Fibroblast of lung (primary cell): ENCODE measurements around the gene LRP8. TPM values are rescaled to one million over a fixed set of nuclear protein-coding genes. Genes with fewer than 3 reads are reported as not detected.

Experiments
- DNase-seq, 2 donors: peaks; one replicate each; pipeline versions ENCODE4 v3.0.0 to v3.0.0-alpha.2; 2010; ENCODE audit warnings: low read depth in 2 of 2
- H2AFZ ChIP-seq: 2 replicates; pipeline ENCODE4 v1.5.1; 2012; ENCODE audit warnings: low read length, control low read depth, inconsistent platforms
- H3K27ac ChIP-seq: 2 replicates; pipeline ENCODE4 v1.5.1; 2011; ENCODE audit warnings: low read length, control low read depth; ENCODE audit not compliant: insufficient read depth
- H3K27me3 ChIP-seq: 2 replicates; pipeline ENCODE4 v1.5.1; 2011; ENCODE audit warnings: mild to moderate bottlenecking, low read length; ENCODE audit not compliant: control insufficient read depth, insufficient read depth
- H3K36me3 ChIP-seq: 2 replicates; pipeline ENCODE4 v1.5.1; 2011; ENCODE audit warnings: low read length; ENCODE audit not compliant: control insufficient read depth, insufficient read depth
- H3K4me1 ChIP-seq: 2 replicates; pipeline ENCODE4 v1.5.1; 2011; ENCODE audit warnings: low read length; ENCODE audit not compliant: control insufficient read depth, insufficient read depth; ENCODE audit errors: extremely low read depth
- H3K4me2 ChIP-seq: 2 replicates; pipeline ENCODE4 v1.5.1; 2011; ENCODE audit warnings: low read length, control low read depth; ENCODE audit not compliant: insufficient read depth; ENCODE audit errors: extremely low read depth
- H3K4me3 ChIP-seq, 4 experiments: fragments of 200-600 bp in 1 of 4; sonication (generic) in 1 of 4; replicated peaks in 1 of 4; 2 replicates each; pipeline ENCODE4 v1.5.1; 2011 to 2016; ENCODE audit warnings: low read length in 4 of 4, low read depth in 3 of 4, mild to moderate bottlenecking in 3 of 4, control low read depth in 2 of 4, inconsistent platforms in 1 of 4, mixed read lengths in 1 of 4; ENCODE audit not compliant: insufficient read depth in 1 of 4; ENCODE audit errors: control extremely low read depth in 1 of 4
- H3K79me2 ChIP-seq: 2 replicates; pipeline ENCODE4 v1.5.1; 2012; ENCODE audit warnings: mild to moderate bottlenecking, low read length, inconsistent platforms; ENCODE audit not compliant: control insufficient read depth, insufficient read depth
- H3K9ac ChIP-seq: 2 replicates; pipeline ENCODE4 v1.5.1; 2011; ENCODE audit warnings: mild to moderate bottlenecking, low read length, control low read depth; ENCODE audit not compliant: insufficient read depth
- H3K9me3 ChIP-seq: 2 replicates; pipeline ENCODE4 v1.5.1; 2012; ENCODE audit warnings: low read depth, low read length; ENCODE audit not compliant: control insufficient read depth, insufficient read depth
- H4K20me1 ChIP-seq: 2 replicates; pipeline ENCODE4 v1.5.1; 2011; ENCODE audit warnings: low read length; ENCODE audit not compliant: control insufficient read depth, insufficient read depth; ENCODE audit errors: extremely low read depth
- CTCF ChIP-seq, 2 donors: IDR thresholded peaks in 1 of 2; conservative IDR thresholded peaks in 1 of 2; 1 replicate in 1 of 2; 2 replicates in 1 of 2; pipeline ENCODE4 v1.5.1; 2011 to 2012; ENCODE audit warnings: low read length in 2 of 2, control low read depth in 1 of 2, inconsistent platforms in 1 of 2, low read depth in 1 of 2, mild to moderate bottlenecking in 1 of 2
- EZH2 ChIP-seq: IDR thresholded peaks from 2 replicates; pipeline ENCODE4 v1.5.1; 2012; ENCODE audit warnings: low read length, control low read depth, mild to moderate bottlenecking; ENCODE audit errors: missing control alignments
- polyA plus RNA-seq, 2 donors: library from polyadenylated mRNA; depleted of rRNA in 1 of 2; stranded (reverse) in 1 of 2; unstranded in 1 of 2; fragments of >200 nt; gene quantifications; 2 replicates each; pipeline ENCODE4 v1.2.1, GENCODE V29; 2011 to 2012; ENCODE audit warnings: missing spikeins in 1 of 2
- total RNA-seq: library from RNA; depleted of rRNA; stranded (reverse); fragments of >200 nt; gene quantifications from 2 replicates; pipeline ENCODE4 v1.2.1, GENCODE V29; 2014

LRP8 gene
- total and polyA plus RNA-seq, 2 donors (not counting 1 experiment from before 2014, with no cell fraction given): 8.4 to 10.3 TPM

DNA sequence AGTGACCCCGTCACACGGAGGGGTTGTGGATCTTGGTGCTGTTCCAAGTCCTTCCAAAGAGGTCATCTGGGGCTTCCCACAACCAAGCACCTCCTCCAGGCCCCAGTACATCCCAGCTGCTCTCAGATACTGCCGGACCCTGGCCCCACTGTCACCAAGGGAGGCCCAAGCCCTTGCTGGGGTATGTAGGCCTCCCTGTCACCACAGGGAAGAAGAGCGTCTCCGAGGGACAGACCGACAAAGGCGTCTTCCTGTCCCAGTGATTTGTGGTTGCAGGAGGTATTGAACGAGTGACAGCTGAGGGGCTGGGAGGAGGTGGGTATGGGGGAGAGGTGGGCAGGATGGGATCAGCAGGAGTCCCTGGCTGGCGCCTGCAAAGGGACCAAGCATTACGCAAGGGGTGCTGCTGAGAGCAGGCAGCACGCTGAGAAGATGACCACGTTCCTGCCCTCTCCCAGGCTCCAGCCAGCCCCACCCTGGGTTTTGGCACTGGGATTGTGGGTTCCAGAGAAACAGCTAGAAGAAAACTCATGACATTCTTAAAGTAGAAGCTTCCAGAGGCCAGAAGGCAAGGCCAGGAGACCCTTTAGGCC, 29.7 kb downstream of the LRP8 start:
- peaks cover 4% of the 10 kb centered on the region for H3K4me1 ChIP-seq
- no peaks in the 10 kb centered on the region for H3K27me3 ChIP-seq
- no peak overlapping the region for H3K4me2 ChIP-seq
- no peak overlapping the region for H3K9ac ChIP-seq
- H3K79me2 ChIP-seq: no peaks in the 10 kb centered on the region
- H4K20me1 ChIP-seq: no peaks in the 10 kb centered on the region
- H3K9me3 ChIP-seq: no peaks in the 10 kb centered on the region
- no peak overlapping the region for H3K4me3 ChIP-seq
- DNase-seq: peak in 1 of 2 donors; percentile 70
- H3K36me3 ChIP-seq: no peaks in the 10 kb centered on the region
- no peak overlapping the region for H3K27ac ChIP-seq
- TF ChIP-seq CTCF (conservative IDR thresholded peaks at IDR 0.05 in 1 of 2, IDR thresholded peaks at IDR 0.05 in 1 of 2; ENCODE audit: low read depth in 1 of 2, low read length in 2 of 2) (no peak), EZH2 (no peak)
- no peak overlapping the region for H2AFZ ChIP-seq

- Histone ChIP-seq H3K9me3 (no peaks in the 10 kb centered on the region), H3K4me1 (peaks cover 5% of the 10 kb centered on the region), H3K36me3 (no peaks in the 10 kb centered on the region), H3K27me3 (no peaks in the 10 kb centered on the region), H3K9ac (no peak overlapping the region), H4K20me1 (no peaks in the 10 kb centered on the region), H3K79me2 (no peaks in the 10 kb centered on the region), H3K27ac (no peak overlapping the region), H3K4me3 (no peak overlapping the region), H2AFZ (no peak overlapping the region), H3K4me2 (no peak overlapping the region)
- DNase-seq: no peak
- TF ChIP-seq CTCF (conservative IDR thresholded peaks at IDR 0.05 in 1 of 2, IDR thresholded peaks at IDR 0.05 in 1 of 2; ENCODE audit: low read depth in 1 of 2, low read length in 2 of 2) (no peak), EZH2 (no peak)
Measured at GRCh38 chr1:53297195-53297594, 30.7 kb downstream of the LRP8 start.

- DNase-seq: no peak
- Histone ChIP-seq H3K27ac (no peak overlapping the region), H3K27me3 (no peaks in the 10 kb centered on the region), H3K79me2 (no peaks in the 10 kb centered on the region), H2AFZ (no peak overlapping the region), H3K4me3 (no peak overlapping the region), H4K20me1 (no peaks in the 10 kb centered on the region), H3K4me2 (no peak overlapping the region), H3K4me1 (peaks cover 5% of the 10 kb centered on the region), H3K36me3 (no peaks in the 10 kb centered on the region), H3K9ac (no peak overlapping the region), H3K9me3 (no peaks in the 10 kb centered on the region)
- no peak for TF ChIP-seq EZH2
- no peak for TF ChIP-seq CTCF (conservative IDR thresholded peaks at IDR 0.05 in 1 of 2, IDR thresholded peaks at IDR 0.05 in 1 of 2; ENCODE audit: low read depth in 1 of 2, low read length in 2 of 2)
Measured at GRCh38 chr1:53296117-53296749, 31.6 kb downstream of the LRP8 start.
